ENCODE results near the gene SERPINA12. TPM values are rescaled to one million over a fixed set of nuclear protein-coding genes. Genes with fewer than 3 reads are reported as not detected.

The SERPINA12 gene
- total and polyA plus RNA-seq, 12 donors, result not detected

DNA sequence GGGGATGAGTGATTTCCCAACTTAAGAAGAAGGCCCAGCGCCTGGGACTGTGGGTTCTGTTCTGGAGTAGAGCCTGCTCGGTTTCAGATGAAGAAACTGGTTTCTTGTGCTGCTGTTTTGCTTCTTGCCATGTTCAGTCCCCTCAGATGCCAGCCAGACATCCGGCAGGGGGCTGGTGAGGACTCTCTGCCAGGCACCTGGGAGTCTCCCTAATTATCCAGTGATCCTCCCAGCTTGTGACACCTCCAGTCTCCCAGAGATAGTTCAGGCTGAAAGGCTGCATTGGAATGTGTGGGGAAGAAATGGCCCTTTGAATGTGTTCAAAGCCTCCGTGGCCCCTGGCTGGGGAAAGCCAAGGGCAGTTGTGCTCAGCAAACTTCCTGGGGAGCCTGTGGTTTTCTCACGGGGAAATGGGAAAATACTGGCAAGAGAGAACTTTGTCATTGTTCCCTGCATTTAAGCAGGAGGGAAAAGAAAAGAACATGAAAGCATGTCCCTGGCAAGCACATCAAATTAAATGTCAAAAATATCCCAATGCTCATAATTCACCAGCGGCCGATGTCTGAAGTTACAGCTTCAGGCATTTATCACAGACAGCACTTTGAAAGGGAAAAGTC lies 8.5 kb upstream of the SERPINA12 start:
- Histone ChIP-seq H3K4me3 (no peak overlapping the region), H3K9me3 (no peaks in the 10 kb centered on the region), H3K27me3 (peaks cover 0 to 25% (median 11%) of the 10 kb centered on the region in 7 donors), H3K27ac (no peak overlapping the region), H3K4me1 (no peaks in the 10 kb centered on the region), H3K36me3 (no peaks in the 10 kb centered on the region)
- ATAC-seq, result no peak
- TF ChIP-seq, protein P1, sequence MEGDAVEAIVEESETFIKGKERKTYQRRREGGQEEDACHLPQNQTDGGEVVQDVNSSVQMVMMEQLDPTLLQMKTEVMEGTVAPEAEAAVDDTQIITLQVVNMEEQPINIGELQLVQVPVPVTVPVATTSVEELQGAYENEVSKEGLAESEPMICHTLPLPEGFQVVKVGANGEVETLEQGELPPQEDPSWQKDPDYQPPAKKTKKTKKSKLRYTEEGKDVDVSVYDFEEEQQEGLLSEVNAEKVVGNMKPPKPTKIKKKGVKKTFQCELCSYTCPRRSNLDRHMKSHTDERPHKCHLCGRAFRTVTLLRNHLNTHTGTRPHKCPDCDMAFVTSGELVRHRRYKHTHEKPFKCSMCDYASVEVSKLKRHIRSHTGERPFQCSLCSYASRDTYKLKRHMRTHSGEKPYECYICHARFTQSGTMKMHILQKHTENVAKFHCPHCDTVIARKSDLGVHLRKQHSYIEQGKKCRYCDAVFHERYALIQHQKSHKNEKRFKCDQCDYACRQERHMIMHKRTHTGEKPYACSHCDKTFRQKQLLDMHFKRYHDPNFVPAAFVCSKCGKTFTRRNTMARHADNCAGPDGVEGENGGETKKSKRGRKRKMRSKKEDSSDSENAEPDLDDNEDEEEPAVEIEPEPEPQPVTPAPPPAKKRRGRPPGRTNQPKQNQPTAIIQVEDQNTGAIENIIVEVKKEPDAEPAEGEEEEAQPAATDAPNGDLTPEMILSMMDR (IDR thresholded peaks at IDR 0.05), result no peak
- no peak for DNase-seq
- WGBS, 2 donors, result 41 to 45% methylated on average over 7 of the region's 7 CpGs
- intact Hi-C loops (cut with DNase I), result no loop called here

DNA sequence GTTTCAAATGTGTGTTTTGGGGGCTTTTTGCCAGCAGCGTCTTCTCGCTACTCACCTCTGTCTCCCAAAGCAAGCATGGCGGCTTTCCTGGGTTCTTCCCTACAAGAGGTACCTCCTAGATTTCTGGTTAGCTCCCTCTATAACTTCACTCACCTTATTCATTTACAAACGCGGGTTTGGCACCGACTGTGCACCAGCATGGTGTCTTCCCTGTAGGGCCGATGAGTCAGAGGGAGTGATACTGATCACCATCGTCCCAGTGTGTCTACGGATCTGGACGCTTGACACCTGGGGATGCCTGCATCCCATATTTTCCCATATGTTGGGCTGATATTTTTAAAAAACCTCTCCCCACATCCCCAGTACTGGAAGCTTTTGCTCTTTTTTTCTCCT lies 8.0 kb upstream of the SERPINA12 start:
- Histone ChIP-seq H3K36me3 (no peaks in the 10 kb centered on the region), H3K27ac (no peak overlapping the region), H3K9me3 (no peaks in the 10 kb centered on the region), H3K4me1 (no peaks in the 10 kb centered on the region), H3K27me3 (peaks cover 0 to 27% (median 11%) of the 10 kb centered on the region in 7 donors), H3K4me3 (no peak overlapping the region)
- DNase-seq (no peak), ATAC-seq (no peak)
- WGBS, 2 donors, result 60 to 62% methylated on average over 10 of the region's 10 CpGs
- intact Hi-C loops (cut with DNase I), result no loop called here
- TF ChIP-seq, protein P1 (IDR thresholded peaks at IDR 0.05), result no peak

DNA sequence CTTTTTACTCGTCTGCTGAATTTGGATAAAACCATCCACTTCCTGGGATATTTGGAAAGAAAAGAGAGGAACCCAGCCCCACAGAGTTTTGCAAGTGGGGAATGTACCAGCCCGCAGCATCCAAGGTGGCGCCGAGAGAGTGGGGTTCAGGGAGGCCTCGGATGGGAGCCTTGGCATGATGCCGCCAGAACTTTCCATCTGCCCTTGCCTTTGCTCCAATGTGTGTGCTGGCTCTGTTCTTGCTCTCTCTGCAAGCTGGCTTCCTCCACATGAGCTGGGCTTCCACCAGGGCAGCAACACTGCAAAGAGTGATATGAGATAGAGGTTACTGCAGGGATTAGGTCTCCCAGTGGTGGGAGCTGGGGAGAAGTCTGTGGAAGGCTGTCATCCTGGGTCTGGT lies 6.6 kb upstream of the SERPINA12 start:
- Histone ChIP-seq H3K27me3 (peaks cover 0 to 31% (median 11%) of the 10 kb centered on the region in 7 donors), H3K27ac (no peak overlapping the region), H3K4me3 (no peak overlapping the region), H3K9me3 (no peaks in the 10 kb centered on the region), H3K36me3 (no peaks in the 10 kb centered on the region), H3K4me1 (no peaks in the 10 kb centered on the region)
- WGBS, 2 donors, result 83 to 87% methylated on average over 6 of the region's 6 CpGs
- ATAC-seq (no peak), DNase-seq (no peak)
- intact Hi-C loops (cut with DNase I), result no loop called here
- TF ChIP-seq, protein P1 (IDR thresholded peaks at IDR 0.05), result no peak

DNA sequence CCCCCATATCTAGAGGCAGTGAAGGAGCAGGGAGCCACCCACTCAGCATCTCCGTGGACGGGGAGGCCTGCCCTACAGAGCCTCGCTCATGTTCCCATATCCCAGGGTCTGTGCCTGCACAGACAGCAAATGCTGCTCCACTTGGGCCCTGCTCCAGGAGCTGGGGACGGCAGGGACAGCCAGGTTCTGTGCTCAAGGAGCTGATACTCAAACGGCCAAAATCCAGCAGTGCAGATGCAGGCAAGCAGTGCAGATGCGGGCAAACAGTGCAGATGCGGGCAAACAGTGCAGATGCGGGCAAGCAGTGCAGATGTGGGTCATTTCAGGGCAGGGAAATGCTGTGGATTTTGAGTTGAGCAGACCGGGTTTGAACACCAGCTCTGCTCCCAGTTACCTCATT lies 6.2 kb upstream of the SERPINA12 start:
- WGBS, 2 donors, result 74 to 77% methylated on average over 9 of the region's 9 CpGs
- H3K27me3 ChIP-seq, result peaks cover 0 to 36% (median 11%) of the 10 kb centered on the region in 7 donors

More for the DNA sequence above, 6.2 kb upstream of the SERPINA12 start:
- Histone ChIP-seq H3K9me3 (no peaks in the 10 kb centered on the region), H3K36me3 (no peaks in the 10 kb centered on the region), H3K4me3 (no peak overlapping the region), H3K4me1 (no peaks in the 10 kb centered on the region), H3K27ac (no peak overlapping the region)
- DNase-seq (no peak), ATAC-seq (no peak)
- intact Hi-C loops (cut with DNase I), result no loop called here
- TF ChIP-seq, protein P1 (IDR thresholded peaks at IDR 0.05), result no peak

Measured in heart right ventricle (tissue), 16 donors.